Hematopoietic multipotent progenitor cell treated with erythropoietin and hydrocortisone succinate and interleukin-3 and kit ligand, for 15 days (in vitro differentiated cells): ENCODE results near the gene HOXB9.

Source experiments
- DNase-seq: peaks from one replicate; pipeline ENCODE4 v3.0.0-alpha.2; 2015; ENCODE audit warnings: low spot score

Gene HOXB9

DNA sequence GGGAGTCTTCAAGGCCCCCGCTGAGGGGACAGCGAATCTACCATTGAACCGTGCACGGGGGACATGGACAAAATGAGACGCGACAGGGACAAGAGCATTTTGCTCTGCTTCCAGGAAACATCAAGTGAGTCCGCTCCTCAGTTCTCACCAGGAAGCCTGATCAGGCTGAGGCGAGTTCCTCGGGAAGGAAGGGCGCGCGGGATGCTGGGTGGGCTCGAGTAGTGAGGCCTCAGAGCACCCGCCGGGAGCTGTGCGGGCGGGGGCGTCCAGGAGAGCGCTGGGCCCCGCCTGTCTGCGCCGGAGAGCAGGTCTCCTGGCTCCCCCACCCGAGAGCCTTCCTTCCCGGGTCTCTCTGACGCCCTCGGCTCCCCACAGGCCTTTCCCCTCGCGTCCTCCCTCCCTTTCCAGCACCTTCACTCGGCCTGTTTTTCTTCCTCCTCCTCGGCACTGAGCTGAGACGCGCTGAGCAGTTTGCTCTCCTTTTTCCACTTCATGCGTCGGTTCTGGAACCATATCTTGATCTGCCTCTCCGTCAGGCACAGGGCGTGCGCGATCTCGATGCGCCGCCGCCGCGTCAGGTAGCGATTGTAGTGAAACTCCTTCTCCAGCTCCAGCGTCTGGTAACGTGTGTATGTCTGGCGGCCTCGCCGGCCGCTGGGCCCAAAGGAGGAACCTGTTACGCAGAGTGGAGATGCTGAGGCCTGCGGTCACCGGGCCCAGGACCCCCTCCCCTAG, 30.0 kb downstream of the HOXB9 start:
- no peak for DNase-seq

DNA sequence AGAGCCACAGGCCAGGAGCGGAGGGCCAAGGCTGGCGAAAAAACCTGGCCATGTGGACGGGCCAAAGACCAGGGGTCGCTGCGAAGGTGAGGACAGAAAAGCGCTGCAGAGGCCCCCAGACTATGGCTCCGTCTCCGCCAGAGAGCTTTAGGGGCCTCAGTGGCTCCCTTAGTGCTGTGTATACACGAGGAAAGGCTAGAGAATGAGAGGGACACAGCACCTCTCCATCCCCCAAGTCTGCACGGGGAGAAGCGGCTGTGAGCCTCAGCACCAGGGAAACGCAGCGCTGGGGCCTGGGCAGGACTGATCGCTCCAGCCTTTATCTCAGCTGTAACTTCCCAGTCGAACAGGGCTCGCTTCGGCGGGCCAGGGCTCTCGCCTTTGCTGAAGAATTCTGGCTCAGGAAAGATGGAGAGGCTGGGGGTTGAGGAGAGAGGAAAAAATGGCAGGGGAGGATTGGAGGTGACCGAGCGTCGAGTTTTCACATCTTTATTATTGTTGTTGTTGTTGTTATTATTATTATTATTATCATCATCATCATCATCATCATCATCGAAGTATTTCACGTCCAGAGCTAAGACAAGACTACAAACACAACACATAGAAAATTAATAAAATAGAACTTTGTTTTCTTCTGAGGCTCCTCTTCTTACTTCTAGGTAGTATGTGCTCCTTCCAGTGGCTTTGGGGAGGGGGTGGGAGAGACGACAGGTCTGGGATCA, 30.7 kb downstream of the HOXB9 start:
- no peak for DNase-seq

DNA sequence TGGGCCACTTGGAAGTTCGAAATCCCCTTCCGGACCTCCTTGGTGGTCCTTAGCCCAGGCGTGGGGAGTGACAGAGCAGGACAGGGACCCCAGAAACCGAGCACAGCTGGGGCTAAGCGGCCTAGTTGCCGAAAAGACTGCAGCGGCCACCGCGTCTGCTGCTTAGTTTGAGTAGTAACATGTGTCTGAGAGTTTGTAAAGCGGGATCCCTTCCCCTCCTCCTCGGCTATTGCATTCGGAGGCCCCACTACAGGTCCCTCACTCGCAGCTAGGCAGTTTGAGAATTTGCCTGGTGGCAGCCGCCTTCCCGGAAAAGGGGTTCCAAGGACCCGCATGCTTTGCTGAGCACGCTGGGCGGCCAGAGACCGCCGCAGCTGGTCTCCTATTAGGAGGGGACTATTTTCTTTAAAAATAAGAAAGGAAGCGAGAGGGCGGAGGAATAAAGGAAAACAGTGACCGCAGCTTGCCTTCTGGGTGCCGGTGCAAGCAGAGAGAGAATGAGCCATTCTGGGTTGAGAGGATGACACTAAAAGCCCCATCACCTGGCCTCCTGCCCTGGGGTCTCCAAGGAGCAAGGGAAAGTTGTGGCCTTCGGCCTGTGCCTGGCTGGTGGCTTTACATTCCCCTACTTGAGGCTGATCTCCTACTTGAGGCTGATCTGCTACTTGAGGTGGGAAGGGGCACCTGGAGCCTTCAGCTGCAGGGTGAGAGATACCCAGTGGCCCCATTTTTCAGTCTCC, 31.4 kb downstream of the HOXB9 start:
- DNase-seq, result no peak

DNA sequence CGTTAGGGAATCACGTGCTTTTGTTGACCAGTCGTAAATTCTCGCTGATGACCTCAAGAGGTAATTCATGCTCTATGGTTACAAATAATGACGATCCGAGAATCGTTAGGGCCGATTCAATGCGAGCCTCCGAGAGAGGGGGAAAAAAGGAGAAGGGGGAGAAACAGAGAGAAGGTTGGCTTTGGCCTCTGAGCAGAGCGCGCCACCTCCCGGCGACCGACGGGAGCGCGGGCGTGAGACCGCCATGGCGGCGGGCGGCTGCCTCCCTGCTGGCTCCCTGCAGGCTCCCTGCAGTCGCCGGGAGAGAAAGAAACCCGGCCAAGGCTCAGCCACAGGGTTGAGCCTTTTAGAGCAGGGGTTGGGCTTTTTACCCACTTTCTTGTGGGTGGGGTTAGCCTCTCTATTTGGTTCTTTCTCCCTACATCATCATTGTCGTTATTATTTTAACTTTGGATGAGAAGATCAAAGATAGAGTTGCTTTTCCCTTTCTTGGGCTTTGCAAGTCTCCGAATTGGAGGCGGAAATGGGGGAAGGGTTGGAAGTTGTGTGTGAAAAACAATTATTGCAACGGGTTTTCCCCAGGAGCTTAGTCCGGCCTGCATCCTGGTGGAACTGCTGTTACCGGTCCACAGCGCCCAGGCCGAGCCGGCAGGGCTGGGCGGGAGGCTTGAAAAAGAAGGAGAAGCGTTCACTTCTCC, 32.2 kb downstream of the HOXB9 start:
- DNase-seq, result peak; percentile 77

DNA sequence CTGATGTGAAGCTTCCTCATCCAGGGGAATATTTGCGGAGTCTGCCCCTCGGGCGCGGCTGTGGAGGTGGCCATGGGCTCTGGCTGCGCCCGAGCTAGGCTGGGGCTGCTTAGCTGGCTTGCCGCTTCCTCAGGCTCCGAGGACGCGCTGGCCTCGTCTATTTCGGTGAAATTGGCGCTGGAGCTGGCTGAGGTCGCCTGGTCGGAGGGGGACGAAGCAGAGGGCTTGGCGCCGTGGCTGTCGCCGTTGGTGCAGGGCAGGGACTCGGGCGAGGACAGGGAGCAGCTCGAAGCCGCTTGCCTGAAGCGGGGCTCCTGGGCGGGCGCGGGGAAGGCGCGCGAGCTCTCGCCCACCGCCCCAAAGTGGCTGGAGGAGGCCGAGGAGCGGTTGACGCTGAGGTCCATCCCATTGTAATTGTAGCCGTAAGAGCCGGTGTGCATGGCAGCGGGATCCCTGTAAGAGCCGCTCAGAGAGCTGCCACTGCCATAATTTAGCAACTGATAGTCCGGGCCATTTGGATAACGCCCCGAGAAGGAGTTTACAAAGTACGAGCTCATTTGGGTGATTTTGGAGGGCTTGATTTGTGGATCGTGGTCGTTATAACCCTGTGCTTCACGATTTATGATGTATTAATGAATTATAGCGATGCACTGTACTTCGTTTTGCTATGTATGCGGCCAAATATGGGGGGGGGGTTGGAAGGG, 32.9 kb downstream of the HOXB9 start, which contains the start of gene HOXB5:
TSS of gene HOXB5 (minus strand) at position 654 of the 704 bp plus-strand sequence. CDS start at position 557, 97 bp downstream.
- no peak for DNase-seq

DNA sequence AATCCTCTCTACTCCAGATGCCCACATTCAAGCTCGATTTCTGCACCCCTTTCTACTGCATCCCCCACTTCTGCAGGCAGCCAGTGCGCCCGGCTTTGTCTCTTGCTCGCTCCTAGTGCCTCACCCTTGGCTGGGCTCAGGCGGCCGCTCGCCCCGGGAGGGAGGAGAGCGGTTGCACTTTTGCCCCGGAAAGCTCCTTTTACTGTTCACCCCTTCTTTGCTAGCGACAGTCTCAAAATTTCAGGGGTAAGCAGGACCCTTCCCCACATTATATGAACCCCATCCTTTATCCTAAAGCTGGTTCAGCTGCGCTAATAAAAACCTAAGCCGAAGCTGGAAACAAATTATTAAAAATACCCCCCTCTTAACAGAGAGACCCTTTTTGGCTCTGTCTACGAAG, 33.6 kb downstream of the HOXB9 start:
- no peak for DNase-seq

DNA sequence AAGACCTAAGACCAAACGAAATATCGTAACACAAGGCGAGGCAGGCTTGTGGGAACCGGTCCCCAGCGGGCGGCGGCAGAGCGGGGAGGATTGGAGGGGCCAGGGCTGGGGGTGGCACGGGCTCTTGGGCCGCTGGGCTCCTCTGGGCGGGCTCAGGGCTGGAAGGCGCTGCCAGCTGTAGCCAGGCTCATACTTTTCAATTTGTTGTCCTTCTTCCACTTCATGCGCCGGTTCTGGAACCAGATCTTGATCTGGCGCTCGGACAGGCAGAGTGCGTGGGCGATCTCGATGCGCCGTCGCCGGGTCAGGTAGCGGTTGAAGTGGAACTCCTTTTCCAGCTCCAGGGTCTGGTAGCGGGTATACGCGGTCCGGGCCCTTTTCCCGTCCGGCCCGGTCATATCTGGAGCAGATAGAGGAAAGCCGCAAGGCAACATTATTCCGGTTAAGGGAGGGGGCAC, 34.1 kb downstream of the HOXB9 start:
- DNase-seq, result no peak

DNA sequence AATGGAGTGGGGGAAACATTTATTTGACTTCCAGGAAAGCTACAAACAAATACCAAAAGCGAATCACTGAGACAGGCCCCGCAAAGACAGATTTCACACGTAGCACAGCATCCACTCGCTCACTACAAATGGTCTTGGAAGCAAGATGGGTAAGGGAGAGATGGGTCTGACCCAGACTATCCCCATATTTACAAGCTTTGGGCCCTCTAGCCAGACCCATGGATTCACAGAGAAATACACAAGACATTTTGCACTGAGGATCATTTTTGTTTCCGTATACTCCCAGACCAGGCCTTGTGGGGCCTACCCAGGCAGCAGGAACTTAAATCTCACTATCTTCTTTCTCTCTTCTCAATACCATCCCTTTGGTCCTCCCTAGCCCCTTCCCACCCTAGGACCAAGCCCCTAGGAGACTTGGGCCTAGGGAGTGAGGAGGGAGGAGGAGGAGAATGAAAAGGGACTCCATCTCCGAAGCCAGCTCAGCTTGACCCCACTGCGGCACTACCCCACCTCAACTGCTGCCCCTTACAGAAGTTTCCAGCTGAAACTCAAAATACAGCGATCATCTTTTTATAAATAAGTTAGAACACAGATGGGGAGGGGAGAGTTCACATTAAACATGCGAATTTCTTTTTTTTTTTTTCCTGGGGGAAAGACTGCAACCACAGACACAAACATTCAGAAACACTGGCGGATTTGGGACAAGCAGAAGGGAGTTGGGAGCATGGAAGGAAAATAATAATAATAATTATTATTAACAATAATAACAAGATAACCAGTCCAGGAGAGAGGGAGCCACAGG, 34.7 kb downstream of the HOXB9 start:
- DNase-seq, result no peak

DNA sequence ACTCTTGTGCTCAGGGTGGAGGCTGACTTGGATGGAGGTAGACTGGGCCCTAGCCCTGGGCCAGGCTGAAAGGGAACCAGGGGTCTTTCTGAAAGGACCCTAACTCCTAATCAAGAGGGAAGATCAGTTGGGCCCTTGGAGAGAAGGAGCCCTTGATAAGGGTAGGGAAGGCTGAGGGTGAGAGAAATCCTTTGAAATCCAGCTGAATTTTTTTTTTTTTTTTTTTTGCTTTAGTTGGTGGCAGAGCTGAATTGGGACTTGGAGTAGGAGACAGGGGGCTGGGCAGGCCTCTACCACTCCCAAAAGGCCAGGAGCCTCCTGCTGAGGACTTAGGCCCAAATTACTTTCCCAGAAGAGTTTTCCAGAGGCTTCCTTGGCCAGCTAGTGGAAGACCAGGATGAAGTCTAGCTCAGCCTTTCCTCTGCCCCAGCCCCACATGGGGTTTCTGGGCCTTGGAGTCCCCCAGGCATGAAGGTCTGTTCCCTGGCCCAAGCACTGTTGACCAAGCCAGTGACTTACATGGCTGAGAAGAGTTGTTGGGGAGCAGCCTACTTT, 35.5 kb downstream of the HOXB9 start:
- no peak for DNase-seq

DNA sequence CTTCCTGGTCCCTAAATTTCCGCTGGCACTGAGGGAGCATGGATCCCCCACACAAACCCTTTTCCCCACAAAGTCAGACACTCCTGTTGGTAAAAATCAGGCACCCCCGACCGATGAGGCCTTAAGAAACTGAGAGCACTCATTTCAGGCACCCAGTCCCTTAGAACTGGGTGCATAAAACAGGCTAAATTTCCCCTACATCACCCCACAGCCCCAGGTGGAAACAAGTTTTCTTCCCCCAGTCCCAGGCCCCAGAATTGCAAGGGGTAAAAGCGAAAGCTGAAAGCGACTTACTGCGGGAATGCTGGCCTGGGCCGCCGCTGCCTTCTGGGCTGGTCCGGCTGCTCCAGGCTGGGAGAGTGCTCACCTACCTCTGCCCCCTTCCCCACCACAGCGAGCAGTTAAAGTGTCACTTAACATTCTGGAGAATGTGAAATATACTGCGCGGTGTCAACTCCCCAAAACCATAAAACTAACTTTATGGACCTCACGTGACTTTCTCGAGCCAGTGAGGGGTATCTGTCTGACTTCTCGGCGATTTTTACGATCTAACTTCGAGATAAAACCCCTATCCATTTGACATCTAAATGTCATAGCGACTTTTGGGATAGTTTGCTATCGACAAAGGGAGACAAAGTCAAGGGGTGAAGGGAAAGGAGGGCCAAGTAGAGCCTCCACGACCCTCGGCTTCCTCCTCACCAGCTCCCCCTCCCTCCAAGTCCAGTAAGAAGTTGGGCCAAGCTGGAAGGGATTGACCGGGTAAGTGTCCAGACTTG, 36.1 kb downstream of the HOXB9 start, which contains the start of gene HOXB3:
TSS of gene HOXB3 (minus strand) at position 411 of the 776 bp plus-strand sequence. CDS start 37,767 bp downstream, outside the sequence.
- DNase-seq, result no peak

DNA sequence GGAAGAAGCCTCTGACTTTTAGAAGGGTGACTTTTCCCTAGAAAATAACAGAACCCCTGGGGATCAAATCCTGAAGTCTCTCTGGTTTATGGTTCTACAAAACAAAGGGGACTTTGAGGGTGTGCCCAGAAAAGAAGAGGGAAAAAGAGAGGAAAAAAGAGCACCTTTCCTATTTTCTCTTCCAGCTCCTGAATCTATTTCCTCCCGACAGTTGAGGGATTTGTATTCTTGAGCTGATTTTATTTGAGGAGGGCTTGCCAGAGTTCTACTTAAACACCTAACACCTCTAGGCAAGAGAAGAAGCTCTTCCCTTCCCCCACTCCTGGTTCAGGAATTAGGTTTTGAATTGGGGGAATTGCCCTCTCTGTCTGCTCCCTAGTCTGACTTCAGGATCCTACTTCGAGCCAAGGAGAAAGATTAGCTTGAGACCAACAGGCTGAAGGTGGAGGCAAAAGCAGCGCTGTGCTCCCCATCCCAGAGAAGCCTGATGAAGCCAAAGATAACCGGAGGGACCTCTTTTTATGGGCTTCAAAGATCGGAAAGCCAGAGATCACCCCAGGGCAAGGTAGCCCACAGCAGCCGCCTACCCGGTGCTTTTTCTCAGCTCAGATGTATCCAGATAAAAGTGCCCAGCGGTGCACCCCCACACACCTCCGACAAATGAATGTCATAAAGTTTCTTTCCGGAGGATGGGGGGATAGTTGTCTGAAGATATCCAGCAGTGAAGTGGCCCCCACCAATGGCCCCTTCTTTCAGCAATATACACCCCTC, 36.9 kb downstream of the HOXB9 start:
- DNase-seq, result no peak

DNA sequence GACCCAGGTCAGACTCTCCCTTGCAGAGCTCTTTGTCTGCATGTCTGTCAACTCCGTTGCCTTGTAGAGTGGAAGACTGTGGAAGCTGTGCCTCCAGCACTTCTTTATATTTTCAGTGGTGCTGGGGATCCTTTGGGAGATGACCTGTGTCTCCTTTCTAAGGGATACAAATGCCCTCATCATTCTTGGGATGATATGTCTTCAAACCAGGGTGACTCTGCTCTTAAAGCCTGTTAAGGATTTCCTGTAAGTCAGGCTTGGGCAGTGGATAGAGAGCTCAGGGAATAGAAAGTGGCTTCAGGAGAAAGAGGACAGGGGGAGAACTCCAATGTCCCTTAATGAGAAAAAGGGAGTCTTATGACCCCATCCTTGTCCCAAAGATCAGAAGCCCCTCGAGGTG, 37.6 kb downstream of the HOXB9 start:
- DNase-seq, result no peak

DNA sequence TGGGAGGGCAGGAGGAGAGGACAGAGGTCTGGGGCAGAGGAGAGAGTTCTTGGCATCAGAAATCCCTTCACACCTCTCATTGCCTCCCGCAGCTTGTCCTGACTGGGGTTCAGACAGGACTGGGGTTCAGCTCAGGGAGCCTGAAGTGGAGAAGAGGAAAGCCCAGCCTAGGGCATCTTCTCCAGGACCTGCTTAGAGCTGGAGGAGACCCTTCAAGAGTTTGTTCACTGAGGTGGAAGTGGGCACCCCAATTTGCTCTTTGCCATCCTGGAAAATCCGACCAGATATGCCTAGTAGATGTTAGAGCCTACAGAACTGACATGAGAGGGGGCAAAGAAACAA, 38.1 kb downstream of the HOXB9 start:
- no peak for DNase-seq

DNA sequence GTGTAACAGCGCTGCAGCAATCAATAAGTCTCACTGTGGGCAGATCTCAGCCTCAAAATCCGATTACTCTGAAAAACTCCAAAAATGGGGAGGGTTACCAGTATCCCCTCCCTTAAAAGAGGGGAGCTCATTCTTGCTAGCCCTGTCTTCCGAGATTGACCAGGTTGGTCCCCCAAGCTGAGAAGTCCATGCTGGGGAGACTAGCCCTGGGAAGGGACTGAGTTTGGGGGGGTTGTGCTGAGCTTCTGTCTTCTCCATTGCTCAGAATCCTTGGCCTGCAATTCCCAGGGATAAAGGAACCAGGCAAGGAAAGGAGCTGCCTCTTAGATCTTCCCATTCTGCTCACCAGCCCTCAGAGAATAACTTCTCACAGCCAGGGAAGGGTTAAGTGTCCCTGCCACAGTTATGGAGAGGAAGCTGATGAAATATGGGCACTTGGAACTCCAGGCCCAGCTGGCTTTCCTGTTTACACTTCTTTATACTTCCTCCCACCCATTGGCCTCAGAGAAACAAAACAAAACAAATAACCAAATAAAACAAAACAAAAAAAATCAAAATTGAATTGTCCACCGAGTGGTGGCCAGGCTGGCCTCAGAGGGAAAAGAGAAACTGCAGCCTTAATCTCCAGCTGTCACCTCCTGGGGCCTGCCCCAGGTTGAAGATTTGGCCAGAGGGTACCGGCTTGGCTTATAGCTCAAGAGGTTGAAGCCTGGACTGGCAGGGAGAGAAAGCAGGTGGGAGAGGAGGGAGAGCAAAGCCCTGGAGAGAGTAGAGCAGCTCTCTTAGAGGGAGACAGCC, 38.7 kb downstream of the HOXB9 start:
- no peak for DNase-seq

DNA sequence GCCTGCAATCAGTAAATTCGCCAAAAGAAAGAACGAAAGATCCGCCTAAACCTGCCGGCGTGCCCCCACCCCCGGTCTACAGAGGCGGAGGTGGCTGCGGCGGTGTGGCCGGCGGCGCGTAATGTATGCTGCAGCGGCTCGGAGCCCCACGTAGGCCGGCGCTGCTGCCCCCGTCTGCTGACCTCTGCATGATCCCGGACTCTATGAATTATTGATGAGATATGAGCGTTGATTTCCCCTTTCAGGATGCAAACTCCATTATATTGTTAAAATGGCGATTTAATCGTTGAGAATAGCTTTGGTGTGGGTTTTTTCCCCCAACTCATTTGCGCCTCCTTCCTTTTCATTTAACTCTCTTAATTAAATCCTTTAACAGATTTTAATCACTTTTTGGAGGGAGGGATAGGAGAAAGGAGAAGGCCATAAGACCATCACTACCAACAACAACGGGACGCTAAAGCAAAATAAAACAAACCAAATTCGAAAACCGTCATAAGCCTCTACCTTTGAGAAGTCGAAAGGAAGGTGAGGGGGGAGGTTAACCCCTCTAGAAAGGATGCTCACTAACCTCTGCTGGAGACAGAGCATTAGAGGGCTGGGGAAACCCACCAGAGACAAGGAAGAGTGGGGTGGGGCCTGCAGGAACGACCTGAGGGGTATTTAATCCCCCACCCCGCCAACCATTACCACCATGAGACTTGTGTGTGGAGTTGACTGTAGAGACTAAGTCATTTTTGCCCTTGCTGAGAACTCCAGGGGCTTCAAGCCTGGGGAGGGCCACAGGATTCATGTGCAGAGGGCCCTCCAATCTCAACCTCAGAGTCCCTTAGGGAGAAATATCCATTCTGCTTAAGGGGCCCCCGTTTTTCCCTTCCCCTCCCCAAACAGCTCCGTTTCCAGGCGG, 39.6 kb downstream of the HOXB9 start:
- DNase-seq, result no peak

DNA sequence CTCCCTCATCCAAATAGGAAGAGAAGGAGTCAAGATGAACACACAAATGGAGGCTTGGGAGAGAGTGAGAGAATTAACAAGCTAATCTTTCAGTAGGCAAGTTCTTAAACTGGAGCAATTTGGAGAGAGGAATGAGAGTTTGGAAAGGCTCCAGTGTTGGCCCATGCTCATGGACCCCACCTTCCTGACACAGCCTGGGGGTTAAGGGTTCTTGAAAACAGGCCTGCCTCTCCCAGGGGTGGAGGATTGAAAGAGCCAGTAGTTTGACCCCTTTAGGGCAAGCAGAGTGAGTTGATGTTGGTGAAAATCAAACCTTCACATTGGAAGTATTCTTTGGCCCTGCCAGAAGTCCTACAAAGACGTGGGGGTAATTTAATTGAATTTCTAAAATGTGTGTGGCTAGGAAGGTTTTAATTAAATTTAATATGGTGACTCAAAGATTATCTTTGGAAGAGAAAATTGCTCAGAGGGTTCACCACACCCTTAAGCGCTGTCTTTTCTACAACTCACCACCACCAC, 41.9 kb downstream of the HOXB9 start:
- DNase-seq, result no peak
